Tibial artery (tissue), 4 donors: ENCODE data around the gene NKD1.

Source experiments
- DNase-seq, 2 donors: peaks; one replicate each; pipeline ENCODE4 v3.0.0-alpha.2; 2019
- H3K27ac ChIP-seq, 2 donors: fragments of 200-600 bp; sonication (generic) in 1 of 2; 1 replicate in 1 of 2; 2 replicates in 1 of 2; pipeline ENCODE4 v1.5.1; 2018 to 2019; ENCODE audit warnings: mild to moderate bottlenecking in 1 of 2
- H3K27me3 ChIP-seq, 2 donors: fragments of 200-600 bp; sonication (generic) in 1 of 2; one replicate each; pipeline versions ENCODE4 v1.5.1 to v1.6.0; 2016 to 2019
- H3K36me3 ChIP-seq, 3 donors: fragments of 200-600 bp; sonication (generic) in 2 of 3; one replicate each; pipeline ENCODE4 v1.5.1; 2016 to 2019; ENCODE audit warnings: mild to moderate bottlenecking in 2 of 3
- H3K4me1 ChIP-seq, 4 donors: fragments of 200-600 bp; sonication (generic) in 2 of 4; 1 replicate in 3 of 4; 2 replicates in 1 of 4; pipeline ENCODE4 v1.5.1; 2016 to 2019
- H3K4me3 ChIP-seq, 2 donors: fragments of 200-600 bp; sonication (generic) in 1 of 2; 1 replicate in 1 of 2; 2 replicates in 1 of 2; pipeline ENCODE4 v1.5.1; 2018 to 2019; ENCODE audit warnings: mild to moderate bottlenecking in 2 of 2
- H3K9me3 ChIP-seq, 3 donors: fragments of 200-600 bp; sonication (generic) in 1 of 3; one replicate each; pipeline ENCODE4 v1.5.1; 2016 to 2019
- CTCF ChIP-seq, 2 experiments: fragments of 200-600 bp in 1 of 2; fragments of 450-650 bp in 1 of 2; IDR thresholded peaks; one replicate each; pipeline ENCODE4 v1.5.1; 2017 to 2019; ENCODE audit warnings: antibody characterized with exemption in 2 of 2, mild to moderate bottlenecking in 1 of 2, moderate library complexity in 1 of 2
- intact Hi-C: fragments of 100-400 bp; cut with DNase I; formaldehyde crosslinking; loops from one replicate; pipeline ENCODE4 v1.15.0; 2023; ENCODE audit warnings: low total_unique reads

Gene NKD1

DNA sequence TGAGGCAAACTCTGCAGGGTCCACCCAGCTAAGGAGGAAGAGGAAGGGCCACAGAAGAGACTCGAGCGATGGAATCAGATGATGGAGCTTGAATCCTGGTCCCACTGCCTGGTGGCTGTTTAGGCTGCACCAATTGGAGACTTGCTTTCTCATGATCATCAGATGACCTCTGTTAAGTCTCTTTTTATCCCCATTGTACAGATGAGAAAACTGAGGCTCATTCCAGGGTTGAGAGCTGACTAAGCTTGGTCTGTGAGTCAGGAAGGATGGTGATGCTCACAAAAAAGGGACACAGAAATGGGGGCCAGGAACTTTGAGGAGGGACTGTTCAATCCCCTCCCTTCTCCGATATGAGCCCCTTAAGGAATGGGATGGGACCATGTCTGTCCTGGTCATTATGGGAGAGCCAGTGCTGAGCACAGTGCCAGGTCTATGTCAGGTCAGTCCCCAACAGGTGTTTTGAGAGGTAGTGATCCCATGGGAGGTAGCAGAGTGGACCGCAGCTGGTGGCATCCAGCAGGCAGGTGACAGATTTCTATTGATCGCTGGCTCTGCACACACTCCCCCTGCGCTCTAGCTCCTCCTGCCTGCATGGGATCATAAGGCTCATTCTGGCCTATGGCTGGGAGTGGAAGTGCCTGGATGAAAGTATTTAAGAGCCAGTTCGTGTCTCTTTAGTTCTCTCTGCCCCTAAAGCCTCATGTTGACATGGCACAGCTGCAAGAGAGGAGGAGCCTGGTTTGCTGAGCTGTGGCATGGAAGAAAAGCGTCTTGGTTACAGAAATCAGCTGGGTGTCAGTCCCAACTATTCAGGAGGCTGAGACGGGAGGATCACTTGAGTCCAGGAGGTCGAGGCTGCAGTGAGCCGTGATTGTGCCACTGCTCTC is 105.7 kb downstream of the NKD1 start:
- no peaks in the 10 kb centered on the region for H3K4me1 ChIP-seq

GRCh38 chr16:50655558-50656055 is 107.4 kb downstream of the NKD1 start:
- Histone ChIP-seq H3K36me3 (no peaks in the 10 kb centered on the region), H3K4me1 (peaks cover 0 to 5% (median 0%) of the 10 kb centered on the region in 4 donors), H3K4me3 (no peak overlapping the region), H3K27me3 (no peaks in the 10 kb centered on the region), H3K9me3 (no peaks in the 10 kb centered on the region), H3K27ac (no peak overlapping the region)
- no peak for DNase-seq
- TF ChIP-seq CTCF (IDR thresholded peaks at IDR 0.05), result no peak
- intact Hi-C loops, result no loop called here

More for the DNA sequence above, 105.7 kb downstream of the NKD1 start:
- Histone ChIP-seq H3K36me3 (peaks cover 2 to 7% (median 4%) of the 10 kb centered on the region in 3 donors), H3K4me3 (no peak overlapping the region), H3K27ac (no peak overlapping the region), H3K27me3 (no peaks in the 10 kb centered on the region), H3K9me3 (no peaks in the 10 kb centered on the region)
- DNase-seq, result no peak
- intact Hi-C loops, result no loop called here
- no peak for TF ChIP-seq CTCF (IDR thresholded peaks at IDR 0.05)

GRCh38 chr16:50657241-50657640 is 109.0 kb downstream of the NKD1 start:
- no peak for DNase-seq
- intact Hi-C loops, result no loop called here
- Histone ChIP-seq H3K36me3 (no peaks in the 10 kb centered on the region), H3K9me3 (no peaks in the 10 kb centered on the region), H3K4me1 (peaks cover 0 to 11% (median 1%) of the 10 kb centered on the region in 4 donors), H3K4me3 (no peak overlapping the region), H3K27ac (no peak overlapping the region), H3K27me3 (no peaks in the 10 kb centered on the region)
- TF ChIP-seq CTCF (IDR thresholded peaks at IDR 0.05), result no peak

DNA sequence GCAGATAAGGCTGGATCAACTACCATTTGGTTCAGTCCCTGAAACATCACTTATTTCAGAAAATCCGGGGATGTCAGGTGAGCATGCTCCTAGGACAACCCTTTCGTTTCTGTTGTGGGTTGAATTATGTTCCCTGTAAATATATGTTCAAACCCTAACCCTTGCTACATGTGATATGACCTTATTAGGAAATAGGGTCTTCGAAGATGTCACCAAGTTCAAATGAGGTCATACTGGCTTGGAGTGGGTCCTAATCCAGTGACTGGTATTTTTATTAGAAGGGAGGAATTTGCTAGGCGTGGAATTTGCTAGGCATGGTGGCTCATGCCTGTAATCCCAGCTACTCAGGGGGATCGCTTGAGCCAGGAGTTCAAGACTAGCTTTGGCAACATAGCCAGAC is 111.6 kb downstream of the NKD1 start:
- no peak for TF ChIP-seq CTCF (IDR thresholded peaks at IDR 0.05)
- Histone ChIP-seq H3K4me1 (peaks cover 0 to 27% (median 3%) of the 10 kb centered on the region in 4 donors), H3K36me3 (no peaks in the 10 kb centered on the region), H3K9me3 (no peaks in the 10 kb centered on the region), H3K27ac (no peak overlapping the region), H3K27me3 (no peaks in the 10 kb centered on the region), H3K4me3 (no peak overlapping the region)
- DNase-seq, result no peak
- intact Hi-C loops, result loop anchor here (10.0 kb wide), 1 partner anchor 415 kb away; no protein-coding TSS in a partner anchor

- peak overlapping the region; percentile 1 to 51 for H3K27ac ChIP-seq
- H3K4me3 ChIP-seq, result no peak overlapping the region
- no peaks in the 10 kb centered on the region for H3K36me3 ChIP-seq
- DNase-seq, result peak in 1 of 2 donors; percentile 77
- TF ChIP-seq CTCF (IDR thresholded peaks at IDR 0.05), result no peak
- peaks cover 0 to 31% (median 7%) of the 10 kb centered on the region in 4 donors for H3K4me1 ChIP-seq
- no peaks in the 10 kb centered on the region for H3K9me3 ChIP-seq
- intact Hi-C loops, result loop anchor here (10.0 kb wide), 1 partner anchor 418 kb away; no protein-coding TSS in a partner anchor
- H3K27me3 ChIP-seq, result no peaks in the 10 kb centered on the region
Measured at GRCh38 chr16:50662306-50662940, 114.2 kb downstream of the NKD1 start.
